HG02759 (cell line): Measurements from ENCODE around the gene WHRN.

ENCODE experiments used
- ATAC-seq: cut with Tn5 transposase; IDR thresholded peaks from one replicate; pipeline ENCODE4 v1.9.1; 2021; ENCODE audit warnings: mild to moderate bottlenecking, moderate library complexity; ENCODE audit not compliant: unreplicated experiment

The WHRN gene

DNA sequence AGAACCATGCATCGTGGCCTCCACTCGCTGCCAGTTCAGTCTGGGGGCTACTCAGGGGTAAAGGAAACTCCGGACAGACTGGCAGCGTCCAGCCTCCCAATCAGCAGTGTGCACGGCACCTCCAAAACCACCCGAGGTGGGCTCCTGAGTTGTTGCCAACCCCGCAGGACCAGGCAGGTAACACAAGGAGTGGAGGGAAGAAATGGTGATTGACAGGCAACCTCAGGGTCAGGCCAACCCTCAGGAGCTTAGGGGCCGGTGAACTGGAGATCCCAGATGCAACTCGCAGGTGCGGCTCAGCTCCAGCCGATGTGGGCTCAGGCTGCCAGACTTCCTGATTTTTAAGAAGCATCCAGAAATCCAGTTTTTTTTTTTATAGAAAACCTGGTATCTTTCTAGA, 80.1 kb downstream of the WHRN start:
- no peak for ATAC-seq

DNA sequence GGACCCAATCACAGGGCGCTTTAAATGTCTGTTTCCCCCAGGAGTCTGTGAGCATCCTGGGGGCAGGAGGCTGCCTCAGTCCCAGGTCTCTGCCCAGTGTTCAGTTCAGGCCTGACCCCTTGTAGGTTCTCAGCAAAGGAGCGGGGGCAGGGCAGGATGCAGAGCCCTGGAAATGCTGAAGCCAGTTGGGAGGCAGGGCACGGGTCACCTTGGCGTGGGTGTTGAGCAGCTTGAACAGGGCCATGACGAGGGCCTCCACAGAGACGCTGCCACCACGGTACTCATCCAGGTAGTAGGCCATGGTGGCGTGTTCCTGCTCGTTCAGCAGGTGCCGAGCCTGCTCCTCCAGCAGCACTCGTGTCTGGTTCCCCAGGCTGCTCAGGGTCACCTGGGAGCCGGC, 81.1 kb downstream of the WHRN start:
- no peak for ATAC-seq

DNA sequence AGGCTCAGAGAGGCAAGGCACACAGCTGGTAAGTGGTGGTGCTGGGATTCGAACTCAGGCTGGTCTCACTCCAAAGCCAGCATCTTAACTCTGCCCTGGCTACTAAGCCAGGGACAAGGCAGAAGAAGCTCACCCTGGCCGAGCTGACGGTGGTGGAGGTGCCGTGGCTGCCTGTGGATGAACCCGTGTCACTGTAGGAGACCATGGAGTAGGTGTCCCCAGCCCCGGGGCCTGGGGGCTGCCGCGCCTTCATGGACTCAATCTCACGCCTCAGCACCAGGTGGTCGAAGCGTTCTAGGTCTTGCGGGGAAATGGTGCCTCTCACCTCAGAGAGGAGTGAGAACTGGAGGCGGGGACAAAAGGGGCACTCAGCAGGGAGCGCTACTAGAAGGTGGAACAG, 82.1 kb downstream of the WHRN start:
- no peak for ATAC-seq

- ATAC-seq = no peak
Observed at GRCh38 chr9:114421147-114421546, 84.1 kb downstream of the WHRN start.

GRCh38 chr9:114419796-114420195, 85.5 kb downstream of the WHRN start:
- no peak for ATAC-seq

DNA sequence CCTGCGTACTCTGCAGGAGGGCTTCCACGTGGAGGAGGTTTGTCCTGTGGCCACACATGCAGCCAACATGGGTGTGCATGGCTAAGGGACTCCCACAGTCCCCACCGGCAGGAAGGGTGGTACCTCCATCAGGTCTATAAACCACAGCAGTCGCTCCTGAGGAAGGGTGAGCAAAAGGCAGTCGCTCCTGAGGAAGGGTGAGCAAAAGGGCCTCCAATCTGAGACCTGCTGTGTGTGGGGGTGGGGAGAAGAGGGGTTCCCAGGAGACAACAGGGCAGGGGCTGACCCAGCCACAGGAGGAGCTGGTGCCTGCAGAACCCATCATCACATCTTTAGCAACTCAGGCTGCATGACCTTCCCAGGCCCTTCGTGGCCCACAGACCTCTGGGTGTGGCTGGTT, 87.2 kb downstream of the WHRN start:
- no peak for ATAC-seq

DNA sequence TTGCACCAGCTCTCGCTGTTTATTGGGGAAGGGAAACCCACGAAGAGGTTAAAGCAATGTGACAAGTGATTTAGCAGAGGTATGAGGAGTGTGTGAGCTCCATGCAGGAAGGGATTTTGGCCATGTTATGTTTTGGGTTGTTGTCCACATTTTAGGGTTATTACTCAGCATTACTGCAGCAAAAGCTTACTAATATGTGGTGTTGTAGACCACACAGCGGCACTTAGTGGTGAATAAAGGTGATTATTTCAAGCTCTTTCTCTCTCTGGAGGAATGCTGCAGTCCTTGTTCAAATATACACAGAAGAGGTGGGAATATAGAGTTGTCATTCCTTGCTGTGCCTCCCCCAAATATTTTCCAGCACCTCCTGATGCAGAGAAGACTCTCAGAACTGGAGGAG, 87.8 kb downstream of the WHRN start:
- no peak for ATAC-seq

- ATAC-seq = no peak
Observed at GRCh38 chr9:114416906-114417305, 88.4 kb downstream of the WHRN start.

DNA sequence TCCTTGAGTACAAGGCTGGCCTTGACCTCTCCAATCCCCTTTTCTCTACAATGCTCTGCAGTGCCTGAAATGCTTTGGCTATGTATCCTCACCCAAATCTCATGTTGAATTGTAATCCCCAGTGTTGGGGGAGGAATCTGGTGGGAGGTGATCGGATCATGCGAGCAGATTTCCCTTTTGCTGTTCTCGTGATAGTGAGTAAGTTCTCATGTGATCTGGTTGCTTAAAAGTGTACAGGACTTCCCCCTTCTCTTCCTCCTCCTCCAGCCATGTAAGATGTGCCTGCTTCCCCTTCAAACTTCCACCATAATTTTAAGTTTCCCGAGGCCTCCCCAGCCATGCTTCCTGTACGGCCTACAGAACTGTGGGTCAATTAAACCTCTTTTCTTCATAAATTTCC, 89.0 kb downstream of the WHRN start:
- ATAC-seq = no peak

DNA sequence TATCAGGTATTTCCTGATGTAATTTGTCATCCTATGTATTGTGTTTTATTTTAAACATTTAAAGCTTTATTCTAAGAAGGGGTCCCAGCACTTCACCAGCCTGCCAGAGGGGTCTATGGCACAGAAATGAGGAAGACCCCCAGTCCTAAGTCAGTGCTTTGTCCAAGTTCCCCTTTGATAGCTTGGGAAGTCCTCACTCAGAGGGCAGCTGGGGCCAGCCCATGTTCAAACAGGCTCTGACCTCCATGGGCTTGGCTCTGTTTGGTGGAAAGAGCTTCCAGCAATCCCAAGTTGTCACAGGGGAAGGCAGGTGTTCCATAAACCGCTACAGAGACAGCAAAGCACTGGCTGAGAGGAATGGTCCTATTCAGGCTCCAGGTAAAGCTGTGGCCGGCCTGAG, 90.9 kb downstream of the WHRN start:
- ATAC-seq = no peak

- ATAC-seq = no peak
Observed at GRCh38 chr9:114413861-114414301, 91.4 kb downstream of the WHRN start.

GRCh38 chr9:114412048-114412683, 93.1 kb downstream of the WHRN start:
- no peak for ATAC-seq

DNA sequence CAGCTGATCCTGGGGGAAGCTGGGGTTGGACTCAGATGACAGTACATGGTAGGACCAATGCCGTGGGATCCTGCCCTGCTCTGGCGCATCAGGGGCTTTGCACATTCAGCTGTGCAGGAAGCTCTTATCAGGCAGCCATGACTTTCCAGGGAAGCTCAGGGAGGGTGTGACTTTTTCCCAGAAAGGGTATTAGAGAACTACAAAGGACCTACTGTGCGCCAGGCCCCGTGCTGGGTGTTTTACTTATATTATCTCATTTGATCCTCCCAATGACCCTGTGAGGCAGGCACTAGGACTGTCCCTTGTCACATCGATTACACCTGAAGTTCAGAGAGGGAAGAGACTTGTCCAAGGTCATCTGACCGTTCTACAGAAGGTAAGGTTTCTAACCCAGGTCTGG, 93.8 kb downstream of the WHRN start:
- no peak for ATAC-seq

- ATAC-seq = no peak
Observed at GRCh38 chr9:114410910-114411309, 94.4 kb downstream of the WHRN start.

DNA sequence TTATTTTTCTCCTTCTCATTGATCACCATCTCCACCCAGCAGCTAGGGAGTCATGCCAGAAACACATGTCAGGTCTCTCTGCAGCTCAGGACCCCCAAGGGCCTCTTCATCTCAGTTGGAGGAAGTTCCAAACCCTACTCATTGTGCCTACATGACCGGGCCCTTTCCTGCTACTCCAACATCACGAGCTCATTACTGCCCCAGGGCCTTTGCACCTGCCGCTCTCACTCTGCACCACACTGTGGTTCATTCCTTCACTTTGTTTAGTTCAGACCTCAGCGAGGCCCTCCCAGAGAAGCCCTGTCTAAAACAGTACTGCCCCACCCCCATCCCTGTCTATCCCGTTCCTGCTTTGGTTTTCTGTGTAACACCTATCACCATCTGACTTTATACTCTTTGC, 95.4 kb downstream of the WHRN start:
- ATAC-seq = no peak

DNA sequence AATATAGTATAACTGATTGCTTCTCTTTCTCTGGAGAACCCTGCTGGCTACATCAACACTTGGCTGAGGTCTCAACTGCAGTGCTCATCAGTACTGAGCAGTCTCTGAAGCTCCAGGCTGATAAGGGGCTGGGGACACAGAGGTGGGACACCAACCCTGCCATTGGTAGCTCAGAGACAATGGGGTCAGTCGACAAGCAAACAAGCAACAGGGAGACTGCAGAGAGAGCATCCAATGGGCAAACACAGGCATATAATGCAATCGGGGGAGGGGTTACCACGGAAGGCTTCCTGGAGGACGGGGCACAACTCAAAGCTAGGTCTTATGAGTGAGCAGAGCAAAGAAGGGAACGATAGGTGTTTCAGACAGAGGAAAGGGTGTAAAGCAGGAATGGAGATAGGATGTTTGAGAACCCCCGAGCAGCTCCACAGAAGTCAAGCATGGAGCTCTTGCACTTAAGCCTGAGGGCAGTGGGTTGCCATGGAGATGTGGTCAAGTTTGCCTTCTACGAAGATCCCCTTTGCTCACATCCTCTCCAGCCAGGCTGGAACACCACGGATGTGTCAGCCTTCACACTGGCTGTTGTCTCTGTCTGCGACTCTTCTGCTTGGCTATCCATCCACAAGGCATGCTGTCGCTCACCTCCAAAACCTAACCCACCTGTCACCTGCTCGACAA, 96.0 kb downstream of the WHRN start:
- ATAC-seq = no peak

GRCh38 chr9:114408645-114409044, 96.6 kb downstream of the WHRN start:
- no peak for ATAC-seq

- ATAC-seq = no peak
Observed at GRCh38 chr9:114407889-114408288, 97.4 kb downstream of the WHRN start.

DNA sequence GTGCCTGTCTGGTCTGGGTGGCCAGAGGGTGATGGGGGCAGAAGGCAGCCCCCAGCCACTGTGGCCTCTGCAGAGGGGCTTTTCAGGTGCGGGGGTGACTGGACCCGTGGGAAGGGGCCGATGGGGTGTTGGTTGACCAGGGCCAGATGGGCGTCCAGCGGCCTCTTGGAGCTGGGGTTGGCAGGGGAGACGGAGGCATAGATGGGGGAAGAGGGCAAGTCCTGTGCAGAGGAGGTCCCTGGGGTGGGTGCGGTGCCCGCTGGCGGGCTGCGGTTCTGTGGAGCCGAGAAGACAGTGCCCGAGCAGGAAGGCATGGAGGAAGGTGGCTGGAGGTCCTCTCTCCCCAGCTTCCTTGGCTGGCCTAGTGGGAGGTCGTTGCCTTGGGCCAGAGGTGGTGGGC, 98.8 kb downstream of the WHRN start:
- no peak for ATAC-seq

DNA sequence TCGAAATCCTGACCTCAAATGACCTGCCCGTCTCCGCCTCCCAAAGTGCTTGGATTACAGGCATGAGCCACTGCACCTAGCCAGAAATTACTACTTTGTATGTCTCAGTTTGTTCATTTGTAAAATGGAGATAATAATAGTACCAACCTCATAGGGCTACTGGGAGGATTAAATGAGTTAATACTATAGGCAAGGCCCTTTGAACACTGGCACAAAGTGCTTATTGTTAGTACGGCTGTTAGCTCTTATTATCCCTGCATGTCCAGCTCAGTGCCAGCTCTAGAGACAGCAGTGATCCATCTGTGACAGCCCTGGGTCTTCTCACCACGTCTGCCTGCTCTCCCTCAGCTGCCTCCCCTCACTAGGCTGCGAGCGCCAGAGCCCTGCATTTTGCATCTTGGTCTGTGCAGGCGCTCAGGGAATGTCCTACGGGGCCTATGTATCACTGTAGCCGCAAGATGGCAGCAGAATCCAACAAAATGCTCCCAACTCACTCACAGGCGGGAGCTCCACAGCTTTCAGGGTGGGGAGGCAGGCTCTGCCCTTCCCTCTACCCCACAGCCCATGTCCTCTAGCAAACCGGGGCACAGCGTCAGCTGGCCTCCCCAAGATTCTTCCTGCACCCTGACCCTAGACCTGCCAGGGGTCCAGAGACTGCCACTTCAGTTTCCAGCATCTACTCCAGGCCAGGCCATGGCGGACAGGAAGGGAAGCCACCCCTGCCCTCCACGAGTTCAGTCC, 99.8 kb downstream of the WHRN start:
- peak; percentile 91 for ATAC-seq

DNA sequence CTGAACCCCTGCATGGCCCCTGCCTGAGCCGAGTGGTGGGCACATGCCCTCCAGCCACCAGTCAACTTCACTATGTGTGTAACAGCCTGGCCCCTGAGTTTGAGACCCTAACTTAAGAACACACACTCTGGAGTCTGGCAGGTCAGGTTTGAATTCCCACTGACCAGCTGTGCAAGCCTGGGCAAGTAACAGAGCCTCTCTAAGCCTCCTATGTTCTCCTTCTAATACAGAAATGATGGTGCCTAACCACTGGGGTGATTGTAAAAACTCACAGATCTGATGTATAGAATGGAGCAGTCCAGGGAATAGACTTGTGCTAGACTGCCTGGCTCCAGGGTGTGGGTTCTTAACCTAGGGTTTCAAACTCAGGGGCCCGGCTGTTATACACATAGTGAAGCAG, 100.7 kb downstream of the WHRN start:
- ATAC-seq = no peak

- no peak for ATAC-seq
Observed at GRCh38 chr9:114403153-114403756, 102.0 kb downstream of the WHRN start.
